ENCODE data around the gene C10orf67.

DNA sequence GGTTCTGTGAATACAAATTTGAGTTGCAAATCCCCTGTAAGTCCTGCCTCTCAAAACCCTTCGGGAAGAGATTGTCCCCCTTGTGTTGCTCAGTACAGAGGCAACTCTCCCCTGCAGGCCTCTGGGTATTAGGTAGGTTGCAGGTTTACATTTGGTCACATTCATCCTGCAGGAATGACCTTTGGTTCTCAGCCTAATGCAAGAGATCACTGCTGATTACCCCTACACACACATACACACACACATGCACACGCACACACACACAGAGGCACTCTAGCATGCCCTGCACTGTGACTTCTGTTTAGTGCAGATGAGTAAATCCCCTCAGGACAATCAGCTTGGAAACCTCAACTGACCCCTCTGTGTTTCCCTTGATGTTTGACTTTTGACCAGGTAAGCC lies 69.2 kb downstream of the C10orf67 start:
- TF ChIP-seq, protein P1, sequence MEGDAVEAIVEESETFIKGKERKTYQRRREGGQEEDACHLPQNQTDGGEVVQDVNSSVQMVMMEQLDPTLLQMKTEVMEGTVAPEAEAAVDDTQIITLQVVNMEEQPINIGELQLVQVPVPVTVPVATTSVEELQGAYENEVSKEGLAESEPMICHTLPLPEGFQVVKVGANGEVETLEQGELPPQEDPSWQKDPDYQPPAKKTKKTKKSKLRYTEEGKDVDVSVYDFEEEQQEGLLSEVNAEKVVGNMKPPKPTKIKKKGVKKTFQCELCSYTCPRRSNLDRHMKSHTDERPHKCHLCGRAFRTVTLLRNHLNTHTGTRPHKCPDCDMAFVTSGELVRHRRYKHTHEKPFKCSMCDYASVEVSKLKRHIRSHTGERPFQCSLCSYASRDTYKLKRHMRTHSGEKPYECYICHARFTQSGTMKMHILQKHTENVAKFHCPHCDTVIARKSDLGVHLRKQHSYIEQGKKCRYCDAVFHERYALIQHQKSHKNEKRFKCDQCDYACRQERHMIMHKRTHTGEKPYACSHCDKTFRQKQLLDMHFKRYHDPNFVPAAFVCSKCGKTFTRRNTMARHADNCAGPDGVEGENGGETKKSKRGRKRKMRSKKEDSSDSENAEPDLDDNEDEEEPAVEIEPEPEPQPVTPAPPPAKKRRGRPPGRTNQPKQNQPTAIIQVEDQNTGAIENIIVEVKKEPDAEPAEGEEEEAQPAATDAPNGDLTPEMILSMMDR (IDR thresholded peaks at IDR 0.05) = no peak
- TF ChIP-seq POLR2A (IDR thresholded peaks at IDR 0.05) (no peak), POLR2AphosphoS5 (IDR thresholded peaks at IDR 0.05; ENCODE audit: insufficient read depth in 1 of 2, low read depth in 1 of 2) (no peak)
